Measurements from ENCODE around the gene PLA2G4B.

GRCh38 chr15:41849204-41849603 is 10.6 kb downstream of the PLA2G4B start:
- no peak for TF ChIP-seq CTCF (IDR thresholded peaks at IDR 0.05; ENCODE audit: insufficient read depth, low read depth, low read length)
- no peak for TF ChIP-seq EZH2 (IDR thresholded peaks at IDR 0.05; ENCODE audit: insufficient read depth, low read length)

All from astrocyte (in vitro differentiated cells and primary cell).